HG02610 (cell line): Measurements from ENCODE around the gene RBM12.

ENCODE experiments used
- ATAC-seq: cut with Tn5 transposase; IDR thresholded peaks from one replicate; pipeline ENCODE4 v1.9.1; 2021; ENCODE audit warnings: mild to moderate bottlenecking, moderate library complexity; ENCODE audit not compliant: unreplicated experiment

RBM12 gene

DNA sequence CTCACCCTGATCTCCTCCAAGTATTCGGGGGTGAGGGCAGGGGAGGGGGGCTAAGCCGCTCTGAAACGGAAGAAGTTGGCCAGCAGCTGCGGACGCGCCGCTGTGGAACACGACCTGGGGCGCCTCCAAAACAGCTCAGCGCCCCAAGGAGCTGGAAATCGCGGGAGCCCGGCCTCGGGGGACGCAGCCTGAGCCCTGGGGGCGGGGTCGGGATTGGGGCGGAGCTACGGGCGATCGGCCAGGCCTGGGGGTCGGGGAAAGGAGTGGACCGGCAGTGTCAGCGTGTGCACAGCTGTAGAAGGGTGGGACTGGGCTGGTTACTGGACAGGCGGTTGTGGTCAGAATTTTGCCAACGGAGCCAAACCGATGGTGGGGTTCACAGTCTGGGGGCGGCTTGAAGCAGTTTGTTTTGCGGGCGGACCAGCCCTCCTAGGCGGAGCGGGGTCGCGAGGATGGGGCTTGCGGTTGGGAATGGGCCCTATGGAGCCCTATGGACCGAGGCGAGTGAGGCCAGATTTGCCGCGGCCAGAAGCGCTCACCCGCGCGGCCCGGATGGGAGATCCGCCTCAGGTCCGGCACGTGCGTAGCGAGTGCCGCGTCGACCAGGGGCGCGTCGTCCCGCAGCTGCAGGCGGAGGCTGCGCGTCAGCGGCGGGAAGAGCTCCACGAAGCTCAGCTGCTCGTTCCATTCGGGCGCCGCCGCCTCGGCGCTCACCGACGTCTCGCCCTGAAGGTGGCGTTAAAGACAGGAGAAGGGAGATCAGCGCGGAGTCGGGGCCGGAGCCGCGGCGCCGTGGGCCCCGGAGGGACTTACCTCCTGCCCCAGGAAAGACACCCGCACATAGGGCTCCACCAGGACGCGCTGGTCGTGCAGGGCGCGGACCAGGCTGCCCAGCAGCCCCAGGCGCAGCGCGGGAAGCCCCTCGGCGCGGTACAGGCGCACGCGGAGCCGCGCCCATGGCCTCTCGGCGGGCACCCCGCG is 63.4 kb downstream of the RBM12 start:
- ATAC-seq: no peak

DNA sequence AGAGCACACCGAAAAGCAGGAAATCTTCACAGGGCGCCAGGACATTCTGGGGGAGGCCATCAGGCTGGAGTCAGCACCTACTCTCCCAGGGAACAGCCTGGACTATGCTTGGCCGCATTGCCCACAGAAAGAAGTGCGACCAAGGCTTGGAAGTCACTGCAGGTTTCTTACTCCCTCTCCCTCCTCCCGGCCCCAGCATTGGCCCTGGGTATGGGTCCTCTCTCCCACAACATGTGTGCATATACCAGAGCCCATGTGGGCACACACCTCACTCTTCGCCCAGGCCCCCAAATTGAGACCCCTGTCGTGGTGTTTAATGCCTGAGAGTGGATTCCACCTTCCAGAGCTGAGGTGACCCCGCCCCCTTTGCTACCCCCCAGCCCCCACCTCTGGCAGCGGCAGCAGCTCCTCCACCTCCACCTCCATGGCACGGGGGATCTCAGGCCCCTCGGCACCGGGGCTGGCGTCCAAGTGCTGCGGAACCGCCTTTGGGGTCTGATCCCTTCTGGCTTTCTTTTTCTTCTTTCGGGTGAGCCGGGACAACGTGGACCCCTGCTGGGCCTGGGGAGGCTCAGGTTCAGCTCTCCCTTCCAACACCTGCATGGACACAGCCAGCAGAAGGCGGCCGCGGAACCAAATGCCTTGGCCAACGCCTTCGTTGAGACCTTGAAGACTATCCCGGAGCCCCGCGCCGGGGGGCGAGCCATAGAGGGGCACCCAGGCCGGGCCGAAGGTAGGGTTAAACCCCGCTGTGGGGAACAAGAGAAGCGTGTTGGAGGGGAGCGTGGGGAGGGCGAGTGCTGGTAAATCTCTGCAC is 64.3 kb downstream of the RBM12 start:
- ATAC-seq: no peak

DNA sequence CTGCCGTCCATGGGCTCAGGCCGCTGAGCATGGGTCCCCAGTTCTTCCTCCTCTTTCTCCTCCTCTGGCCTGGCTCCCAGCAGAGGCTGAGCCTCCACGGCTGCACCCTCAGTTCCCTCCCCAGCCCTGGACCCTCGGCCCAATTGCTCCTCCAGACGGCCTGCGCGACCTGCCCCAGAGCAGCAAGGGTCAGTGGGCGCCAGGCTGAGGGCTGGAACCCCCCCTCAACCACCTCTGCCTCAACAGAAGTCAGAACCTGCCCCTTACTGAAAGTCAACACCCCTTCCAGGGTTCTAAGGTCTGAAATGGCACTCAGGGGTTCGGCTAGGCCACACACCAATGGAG is 65.0 kb downstream of the RBM12 start:
- ATAC-seq: no peak
